Left kidney (tissue), 2 donors: ENCODE results near the gene GADD45B. TPM values are rescaled to one million over a fixed set of nuclear protein-coding genes. Genes with fewer than 3 reads are reported as not detected.
"Not testable (repeated sequence)": the region's sequence is repeated elsewhere in the genome, so short reads cannot be mapped to it uniquely, and the experiment has no call there.

Experiments used
- DNase-seq: peaks from one replicate; pipeline ENCODE4 v3.0.0-alpha.2; 2013
- polyA plus RNA-seq: library from polyadenylated mRNA; unstranded; fragments of 120-200 nt; gene quantifications from one replicate; pipeline ENCODE4 v1.2.1, GENCODE V29; 2013; ENCODE audit not compliant: insufficient read length

Gene GADD45B
- polyA plus RNA-seq, 1 donor: 7.6 TPM

GRCh38 chr19:2514981-2515518 is 39.1 kb downstream of the GADD45B start:
- DNase-seq: no peak

GRCh38 chr19:2516727-2517126 is 40.8 kb downstream of the GADD45B start:
- DNase-seq: no peak

GRCh38 chr19:2517881-2518601 is 42.1 kb downstream of the GADD45B start:
- no peak for DNase-seq

GRCh38 chr19:2518856-2519255 is 42.9 kb downstream of the GADD45B start:
- DNase-seq: not testable (repeated sequence)

- DNase-seq: no peak
These were observed 43.6 kb downstream of the GADD45B start for GRCh38 chr19:2519482-2519881.

- DNase-seq: no peak
These were observed 47.8 kb downstream of the GADD45B start for GRCh38 chr19:2523630-2524311.

- no peak for DNase-seq
These were observed 48.5 kb downstream of the GADD45B start for GRCh38 chr19:2524361-2524839.

- DNase-seq: no peak
These were observed 49.2 kb downstream of the GADD45B start for GRCh38 chr19:2524840-2525723.

- no peak for DNase-seq
These were observed 51.2 kb downstream of the GADD45B start for GRCh38 chr19:2527171-2527570.

GRCh38 chr19:2527686-2528085 is 51.8 kb downstream of the GADD45B start:
- no peak for DNase-seq

Other genes starting within 250 kb of the GADD45B start
- 56.2 TPM for gene PLEKHJ1, start 239.8 kb upstream of the GADD45B start, polyA plus RNA-seq
- gene SF3A2, start 239.3 kb upstream of the GADD45B start, polyA plus RNA-seq: 66.1 TPM
- gene AMH, start 226.8 kb upstream of the GADD45B start, polyA plus RNA-seq: 3.2 TPM
- gene JSRP1, start 219.7 kb upstream of the GADD45B start, polyA plus RNA-seq: 0.60 TPM
- not detected for gene PEAK3, start 194.0 kb upstream of the GADD45B start, polyA plus RNA-seq
- gene LINGO3, start 168.0 kb upstream of the GADD45B start, polyA plus RNA-seq: not detected
- 90.5 TPM for gene LSM7, start 147.5 kb upstream of the GADD45B start, polyA plus RNA-seq
- gene SPPL2B, start 147.4 kb upstream of the GADD45B start, polyA plus RNA-seq: 72.7 TPM
- gene TMPRSS9, start 115.9 kb upstream of the GADD45B start, polyA plus RNA-seq: 0.60 TPM
- 50.6 TPM for gene TIMM13, start 48.5 kb upstream of the GADD45B start, polyA plus RNA-seq
- 64.4 TPM for gene LMNB2, start 19.2 kb upstream of the GADD45B start, polyA plus RNA-seq
- 5.4 TPM for gene GNG7, start 226.6 kb downstream of the GADD45B start, polyA plus RNA-seq
- gene DIRAS1, start 245.2 kb downstream of the GADD45B start, polyA plus RNA-seq: 3.6 TPM